ENCODE data around the gene LOXL4.
A peak's percentile ranks its signal among the peaks of the same experiment; 100 is the strongest.

The LOXL4 gene

DNA sequence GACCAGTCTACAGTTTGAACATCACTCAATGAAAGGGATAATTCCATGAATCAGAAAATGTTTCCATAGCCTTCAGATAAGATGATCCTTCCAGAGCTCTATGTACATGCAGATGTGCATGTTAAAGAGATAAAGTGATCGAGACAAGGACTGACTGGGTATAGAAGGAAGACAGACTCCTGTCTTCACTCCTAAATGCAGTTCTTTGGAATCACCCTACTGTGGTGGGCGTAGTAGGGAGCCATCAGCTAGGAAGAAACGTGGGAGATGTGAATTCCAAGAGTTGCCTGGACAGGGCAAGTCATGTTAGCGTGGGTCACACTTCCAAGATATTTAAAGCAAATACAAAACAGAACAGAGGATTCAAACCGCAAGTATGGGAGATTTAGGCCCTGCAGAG lies 23.9 kb downstream of the LOXL4 start:
- H3K4me2 ChIP-seq (ENCODE audit: insufficient read depth, low read length) = no peak overlapping the region
- DNase-seq = no peak
- no peak overlapping the region for H3K9ac ChIP-seq (ENCODE audit: low read depth, low read length)
- no peak for ATAC-seq (ENCODE audit: insufficient read depth, low read depth)
- H3K4me3 ChIP-seq (ENCODE audit: low read depth in 1 of 2, low read length in 2 of 2) = no peak overlapping the region
- H3K9me3 ChIP-seq (ENCODE audit: insufficient read depth, low read length, severe bottlenecking) = no peaks in the 10 kb centered on the region
- H4K20me1 ChIP-seq (ENCODE audit: insufficient read depth, low read length) = no peaks in the 10 kb centered on the region
- H3K36me3 ChIP-seq (ENCODE audit: insufficient read depth, low read length) = peaks cover 82% of the 10 kb centered on the region
- TF ChIP-seq, protein P1, sequence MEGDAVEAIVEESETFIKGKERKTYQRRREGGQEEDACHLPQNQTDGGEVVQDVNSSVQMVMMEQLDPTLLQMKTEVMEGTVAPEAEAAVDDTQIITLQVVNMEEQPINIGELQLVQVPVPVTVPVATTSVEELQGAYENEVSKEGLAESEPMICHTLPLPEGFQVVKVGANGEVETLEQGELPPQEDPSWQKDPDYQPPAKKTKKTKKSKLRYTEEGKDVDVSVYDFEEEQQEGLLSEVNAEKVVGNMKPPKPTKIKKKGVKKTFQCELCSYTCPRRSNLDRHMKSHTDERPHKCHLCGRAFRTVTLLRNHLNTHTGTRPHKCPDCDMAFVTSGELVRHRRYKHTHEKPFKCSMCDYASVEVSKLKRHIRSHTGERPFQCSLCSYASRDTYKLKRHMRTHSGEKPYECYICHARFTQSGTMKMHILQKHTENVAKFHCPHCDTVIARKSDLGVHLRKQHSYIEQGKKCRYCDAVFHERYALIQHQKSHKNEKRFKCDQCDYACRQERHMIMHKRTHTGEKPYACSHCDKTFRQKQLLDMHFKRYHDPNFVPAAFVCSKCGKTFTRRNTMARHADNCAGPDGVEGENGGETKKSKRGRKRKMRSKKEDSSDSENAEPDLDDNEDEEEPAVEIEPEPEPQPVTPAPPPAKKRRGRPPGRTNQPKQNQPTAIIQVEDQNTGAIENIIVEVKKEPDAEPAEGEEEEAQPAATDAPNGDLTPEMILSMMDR (IDR thresholded peaks at IDR 0.05; ENCODE audit: borderline replicate concordance, extremely low read depth, low read length, poor library complexity, severe bottlenecking) = no peak
- TF ChIP-seq EZH2 (IDR thresholded peaks at IDR 0.05; ENCODE audit: borderline replicate concordance, low read depth, low read length, severe bottlenecking) = no peak
- H3K27ac ChIP-seq (ENCODE audit: low read length) = no peak overlapping the region
- H3K27me3 ChIP-seq (ENCODE audit: insufficient read depth, low read length, poor library complexity) = no peaks in the 10 kb centered on the region
- H3K79me2 ChIP-seq (ENCODE audit: insufficient read depth, low read length) = no peaks in the 10 kb centered on the region
- H3K4me1 ChIP-seq (ENCODE audit: insufficient read depth, low read length) = no peaks in the 10 kb centered on the region
- H2AFZ ChIP-seq (ENCODE audit: low read depth, low read length) = no peak overlapping the region

GRCh38 chr10:98242823-98243222 lies 25.2 kb downstream of the LOXL4 start:
- DNase-seq (no peak), ATAC-seq (ENCODE audit: insufficient read depth, low read depth) (no peak)
- no peaks in the 10 kb centered on the region for H3K9me3 ChIP-seq (ENCODE audit: insufficient read depth, low read length, severe bottlenecking)
- no peaks in the 10 kb centered on the region for H3K79me2 ChIP-seq (ENCODE audit: insufficient read depth, low read length)
- H4K20me1 ChIP-seq (ENCODE audit: insufficient read depth, low read length) = no peaks in the 10 kb centered on the region
- no peak overlapping the region for H2AFZ ChIP-seq (ENCODE audit: low read depth, low read length)
- no peaks in the 10 kb centered on the region for H3K4me1 ChIP-seq (ENCODE audit: insufficient read depth, low read length)
- TF ChIP-seq, protein P1 (IDR thresholded peaks at IDR 0.05; ENCODE audit: borderline replicate concordance, extremely low read depth, low read length, poor library complexity, severe bottlenecking) = peak; percentile 51
- no peak for TF ChIP-seq EZH2 (IDR thresholded peaks at IDR 0.05; ENCODE audit: borderline replicate concordance, low read depth, low read length, severe bottlenecking)
- no peaks in the 10 kb centered on the region for H3K27me3 ChIP-seq (ENCODE audit: insufficient read depth, low read length, poor library complexity)
- no peak overlapping the region for H3K27ac ChIP-seq (ENCODE audit: low read length)
- no peak overlapping the region for H3K4me3 ChIP-seq (ENCODE audit: low read depth in 1 of 2, low read length in 2 of 2)
- H3K4me2 ChIP-seq (ENCODE audit: insufficient read depth, low read length) = no peak overlapping the region
- no peak overlapping the region for H3K9ac ChIP-seq (ENCODE audit: low read depth, low read length)
- peaks cover 82% of the 10 kb centered on the region for H3K36me3 ChIP-seq (ENCODE audit: insufficient read depth, low read length)

- no peaks in the 10 kb centered on the region for H4K20me1 ChIP-seq (ENCODE audit: insufficient read depth, low read length)
- no peak overlapping the region for H2AFZ ChIP-seq (ENCODE audit: low read depth, low read length)
- H3K4me2 ChIP-seq (ENCODE audit: insufficient read depth, low read length) = no peak overlapping the region
- no peaks in the 10 kb centered on the region for H3K4me1 ChIP-seq (ENCODE audit: insufficient read depth, low read length)
- TF ChIP-seq EZH2 (IDR thresholded peaks at IDR 0.05; ENCODE audit: borderline replicate concordance, low read depth, low read length, severe bottlenecking) = no peak
- TF ChIP-seq, protein P1 (IDR thresholded peaks at IDR 0.05; ENCODE audit: borderline replicate concordance, extremely low read depth, low read length, poor library complexity, severe bottlenecking) = no peak
- H3K79me2 ChIP-seq (ENCODE audit: insufficient read depth, low read length) = no peaks in the 10 kb centered on the region
- peaks cover 83% of the 10 kb centered on the region for H3K36me3 ChIP-seq (ENCODE audit: insufficient read depth, low read length)
- H3K27me3 ChIP-seq (ENCODE audit: insufficient read depth, low read length, poor library complexity) = no peaks in the 10 kb centered on the region
- no peak overlapping the region for H3K4me3 ChIP-seq (ENCODE audit: low read depth in 1 of 2, low read length in 2 of 2)
- no peaks in the 10 kb centered on the region for H3K9me3 ChIP-seq (ENCODE audit: insufficient read depth, low read length, severe bottlenecking)
- H3K27ac ChIP-seq (ENCODE audit: low read length) = no peak overlapping the region
- DNase-seq (no peak), ATAC-seq (ENCODE audit: insufficient read depth, low read depth) (no peak)
- no peak overlapping the region for H3K9ac ChIP-seq (ENCODE audit: low read depth, low read length)
Measured at GRCh38 chr10:98240524-98240923, 27.5 kb downstream of the LOXL4 start.

GRCh38 chr10:98238391-98238790 lies 29.6 kb downstream of the LOXL4 start:
- DNase-seq = no peak
- Histone ChIP-seq H3K4me2 (ENCODE audit: insufficient read depth, low read length) (no peak overlapping the region), H3K36me3 (ENCODE audit: insufficient read depth, low read length) (peaks cover 75% of the 10 kb centered on the region), H3K27me3 (ENCODE audit: insufficient read depth, low read length, poor library complexity) (no peaks in the 10 kb centered on the region), H3K4me1 (ENCODE audit: insufficient read depth, low read length) (no peaks in the 10 kb centered on the region), H3K9me3 (ENCODE audit: insufficient read depth, low read length, severe bottlenecking) (no peaks in the 10 kb centered on the region), H4K20me1 (ENCODE audit: insufficient read depth, low read length) (no peaks in the 10 kb centered on the region), H3K9ac (ENCODE audit: low read depth, low read length) (no peak overlapping the region), H3K79me2 (ENCODE audit: insufficient read depth, low read length) (no peaks in the 10 kb centered on the region), H3K4me3 (ENCODE audit: low read depth in 1 of 2, low read length in 2 of 2) (no peak overlapping the region), H3K27ac (ENCODE audit: low read length) (no peak overlapping the region), H2AFZ (ENCODE audit: low read depth, low read length) (no peak overlapping the region)
- TF ChIP-seq EZH2 (IDR thresholded peaks at IDR 0.05; ENCODE audit: borderline replicate concordance, low read depth, low read length, severe bottlenecking) = no peak
- TF ChIP-seq, protein P1 (IDR thresholded peaks at IDR 0.05; ENCODE audit: borderline replicate concordance, extremely low read depth, low read length, poor library complexity, severe bottlenecking) = no peak
- no peak for ATAC-seq (ENCODE audit: insufficient read depth, low read depth)

Data from DND-41 (cell line).